HG03025 (cell line): ENCODE measurements around the gene WTIP.
"Not testable (repeated sequence)": the region's sequence is repeated elsewhere in the genome, so short reads cannot be mapped to it uniquely, and the experiment has no call there.

ENCODE experiments used
- ATAC-seq: cut with Tn5 transposase; IDR thresholded peaks from one replicate; pipeline ENCODE4 v1.9.1; 2021; ENCODE audit warnings: mild to moderate bottlenecking, moderate library complexity; ENCODE audit not compliant: unreplicated experiment, low FRiP score

The WTIP gene

GRCh38 chr19:34502582-34503411, 21.2 kb downstream of the WTIP start:
- ATAC-seq: no peak

GRCh38 chr19:34503531-34504272, 22.1 kb downstream of the WTIP start:
- no peak for ATAC-seq

GRCh38 chr19:34504273-34504808, 22.8 kb downstream of the WTIP start:
- ATAC-seq: no peak

GRCh38 chr19:34504809-34505291, 23.3 kb downstream of the WTIP start:
- no peak for ATAC-seq

- no peak for ATAC-seq
Measured at GRCh38 chr19:34505321-34506025, 23.9 kb downstream of the WTIP start.

GRCh38 chr19:34506026-34506370, 24.4 kb downstream of the WTIP start:
- no peak for ATAC-seq

- no peak for ATAC-seq
Measured at GRCh38 chr19:34507414-34508067, 26.0 kb downstream of the WTIP start.

GRCh38 chr19:34508540-34508939, 27.0 kb downstream of the WTIP start:
- ATAC-seq: no peak

- ATAC-seq: not testable (repeated sequence)
Measured at GRCh38 chr19:34510904-34511303, 29.3 kb downstream of the WTIP start.

- no peak for ATAC-seq
Measured at GRCh38 chr19:34512254-34512822, 30.8 kb downstream of the WTIP start.

GRCh38 chr19:34513767-34514166, 32.2 kb downstream of the WTIP start:
- no peak for ATAC-seq

- no peak for ATAC-seq
Measured at GRCh38 chr19:34519602-34520001, 38.0 kb downstream of the WTIP start.

GRCh38 chr19:34523408-34523807, 41.9 kb downstream of the WTIP start:
- ATAC-seq: no peak

GRCh38 chr19:34525001-34525400, 43.4 kb downstream of the WTIP start:
- ATAC-seq: no peak

GRCh38 chr19:34534206-34534605, 52.6 kb downstream of the WTIP start:
- ATAC-seq: no peak

- ATAC-seq: no peak
Measured at GRCh38 chr19:34539396-34539795, 57.8 kb downstream of the WTIP start.

- ATAC-seq: no peak
Measured at GRCh38 chr19:34540811-34541557, 59.4 kb downstream of the WTIP start.

- no peak for ATAC-seq
Measured at GRCh38 chr19:34549833-34550232, 68.3 kb downstream of the WTIP start.

- no peak for ATAC-seq
Measured at GRCh38 chr19:34555447-34555846, 73.9 kb downstream of the WTIP start.
